KMS-11 (cell line): ENCODE measurements around the gene PPP1R14D.

Experiments used
- H2AFZ ChIP-seq: fragments of 200-600 bp; sonication (generic); 2 replicates; pipeline ENCODE4 v1.6.1; 2016; ENCODE audit warnings: antibody characterized with exemption, mixed run types, low read depth
- H3K27ac ChIP-seq: fragments of 200-600 bp; sonication (generic); 2 replicates; pipeline ENCODE4 v1.6.1; 2016; ENCODE audit warnings: mild to moderate bottlenecking, mixed run types
- H3K27me3 ChIP-seq: fragments of 200-600 bp; sonication (generic); 2 replicates; pipeline ENCODE4 v1.6.1; 2017; ENCODE audit warnings: mild to moderate bottlenecking, low read depth, mixed run types, moderate library complexity; ENCODE audit not compliant: insufficient read depth
- H3K36me3 ChIP-seq: fragments of 200-600 bp; sonication (generic); 2 replicates; pipeline ENCODE4 v1.6.1; 2017; ENCODE audit warnings: mild to moderate bottlenecking, mixed run types; ENCODE audit not compliant: insufficient read depth
- H3K4me1 ChIP-seq: fragments of 200-600 bp; sonication (generic); 2 replicates; pipeline ENCODE4 v1.6.1; 2016; ENCODE audit warnings: mild to moderate bottlenecking, low read depth, mixed run types; ENCODE audit not compliant: poor library complexity, severe bottlenecking
- H3K4me2 ChIP-seq: fragments of 200-600 bp; sonication (generic); 2 replicates; pipeline ENCODE4 v1.7.0; 2016; ENCODE audit warnings: mild to moderate bottlenecking, mixed run types
- H3K4me3 ChIP-seq: fragments of 200-600 bp; sonication (generic); IDR thresholded peaks from 2 replicates; pipeline ENCODE4 v1.6.1; 2017; ENCODE audit warnings: low read depth, low read length, mixed read lengths; ENCODE audit not compliant: insufficient read depth
- H3K79me2 ChIP-seq: fragments of 200-600 bp; sonication (generic); 2 replicates; pipeline ENCODE4 v1.6.1; 2016; ENCODE audit warnings: low read depth, mixed run types; ENCODE audit not compliant: insufficient read depth
- H3K9ac ChIP-seq: fragments of 200-600 bp; sonication (generic); 2 replicates; pipeline ENCODE4 v1.6.1; 2016; ENCODE audit warnings: mild to moderate bottlenecking, mixed run types
- H4K20me1 ChIP-seq: fragments of 200-600 bp; sonication (generic); 2 replicates; pipeline ENCODE4 v1.6.1; 2016; ENCODE audit warnings: mild to moderate bottlenecking, mixed run types; ENCODE audit not compliant: insufficient read depth
- TF ChIP-seq, protein P1 (sequence below): fragments of 200-600 bp; sonication (generic); conservative IDR thresholded peaks from 2 replicates; pipeline ENCODE4 v1.6.1; 2017; ENCODE audit warnings: low read depth, mild to moderate bottlenecking, antibody characterized with exemption, low read length, moderate library complexity, mixed read lengths

Gene PPP1R14D

DNA sequence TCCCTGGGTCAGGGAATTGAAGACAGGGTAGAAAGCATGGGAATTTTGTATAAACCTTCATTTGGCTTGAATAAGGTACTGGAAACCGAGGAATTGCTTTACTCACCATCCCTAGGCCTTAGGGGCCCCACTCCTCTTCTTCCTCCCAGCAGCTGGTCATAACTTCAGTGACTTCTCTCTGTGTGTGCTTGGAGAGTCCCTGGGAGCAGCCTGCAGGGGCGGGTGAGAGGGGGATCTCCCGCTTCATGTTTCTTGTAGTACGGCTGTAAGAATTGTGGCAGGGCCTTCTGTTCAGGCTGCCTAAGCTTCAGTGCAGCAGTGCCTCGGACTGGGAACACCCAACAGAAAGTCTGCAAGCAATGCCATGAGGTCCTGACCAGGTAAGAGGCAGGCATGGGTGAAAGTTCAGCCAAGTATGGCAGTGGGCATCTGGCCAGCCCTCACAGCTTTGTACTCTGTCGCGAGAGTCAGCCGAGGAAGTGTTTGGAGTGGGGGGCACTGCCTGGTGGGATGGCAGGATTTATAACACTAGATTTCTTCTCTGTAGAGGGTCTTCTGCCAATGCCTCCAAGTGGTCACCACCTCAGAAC, 19.6 kb downstream of the PPP1R14D start:
- TF ChIP-seq, protein P1, sequence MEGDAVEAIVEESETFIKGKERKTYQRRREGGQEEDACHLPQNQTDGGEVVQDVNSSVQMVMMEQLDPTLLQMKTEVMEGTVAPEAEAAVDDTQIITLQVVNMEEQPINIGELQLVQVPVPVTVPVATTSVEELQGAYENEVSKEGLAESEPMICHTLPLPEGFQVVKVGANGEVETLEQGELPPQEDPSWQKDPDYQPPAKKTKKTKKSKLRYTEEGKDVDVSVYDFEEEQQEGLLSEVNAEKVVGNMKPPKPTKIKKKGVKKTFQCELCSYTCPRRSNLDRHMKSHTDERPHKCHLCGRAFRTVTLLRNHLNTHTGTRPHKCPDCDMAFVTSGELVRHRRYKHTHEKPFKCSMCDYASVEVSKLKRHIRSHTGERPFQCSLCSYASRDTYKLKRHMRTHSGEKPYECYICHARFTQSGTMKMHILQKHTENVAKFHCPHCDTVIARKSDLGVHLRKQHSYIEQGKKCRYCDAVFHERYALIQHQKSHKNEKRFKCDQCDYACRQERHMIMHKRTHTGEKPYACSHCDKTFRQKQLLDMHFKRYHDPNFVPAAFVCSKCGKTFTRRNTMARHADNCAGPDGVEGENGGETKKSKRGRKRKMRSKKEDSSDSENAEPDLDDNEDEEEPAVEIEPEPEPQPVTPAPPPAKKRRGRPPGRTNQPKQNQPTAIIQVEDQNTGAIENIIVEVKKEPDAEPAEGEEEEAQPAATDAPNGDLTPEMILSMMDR, result no peak
- peak overlapping the region; percentile 10; the same call in 1 of the 2 replicates for H3K4me2 ChIP-seq
- no peaks in the 10 kb centered on the region for H3K36me3 ChIP-seq
- no peak overlapping the region for H2AFZ ChIP-seq
- peaks cover 11% of the 10 kb centered on the region for H3K4me1 ChIP-seq
- no peaks in the 10 kb centered on the region for H3K79me2 ChIP-seq
- no peak overlapping the region for H3K4me3 ChIP-seq
- H3K9ac ChIP-seq, result no peak overlapping the region
- no peaks in the 10 kb centered on the region for H3K27me3 ChIP-seq
- no peaks in the 10 kb centered on the region for H4K20me1 ChIP-seq
- H3K27ac ChIP-seq, result no peak overlapping the region

DNA sequence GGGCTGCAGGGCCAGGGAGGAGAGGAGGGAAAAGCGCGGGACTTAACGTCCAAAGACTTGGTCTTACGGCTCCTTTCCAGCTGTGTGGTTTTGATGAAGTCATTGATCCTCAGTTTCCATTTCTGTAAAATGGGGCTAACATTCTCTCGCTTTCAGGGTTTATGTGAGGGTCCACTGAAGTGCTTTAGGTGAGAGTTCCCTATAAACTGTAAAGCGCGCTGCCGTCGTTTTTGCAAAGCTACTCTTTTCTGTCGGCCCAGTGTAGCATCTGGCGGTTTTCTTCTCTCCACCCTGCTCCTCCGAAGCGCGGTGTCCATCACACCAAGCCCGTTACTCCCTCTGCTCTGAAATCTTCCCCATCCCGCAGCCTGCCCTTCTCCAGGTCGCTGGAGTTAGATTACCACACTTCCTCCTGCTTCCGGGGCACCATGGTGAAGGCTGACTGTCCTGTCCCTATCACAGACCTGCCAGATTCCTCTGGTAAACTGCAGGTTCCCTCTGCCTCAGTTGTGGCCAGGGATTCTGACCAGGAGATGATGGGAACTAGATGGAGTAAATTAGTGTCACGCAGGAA, 20.5 kb downstream of the PPP1R14D start:
- H3K4me3 ChIP-seq, result no peak overlapping the region
- H3K4me1 ChIP-seq, result peaks cover 11% of the 10 kb centered on the region
- peak overlapping the region; percentile 99; the same call in 1 of the 2 replicates for H2AFZ ChIP-seq
- no peaks in the 10 kb centered on the region for H3K79me2 ChIP-seq
- TF ChIP-seq, protein P1, result no peak
- no peaks in the 10 kb centered on the region for H3K27me3 ChIP-seq
- no peaks in the 10 kb centered on the region for H4K20me1 ChIP-seq
- H3K4me2 ChIP-seq, result peak overlapping the region; percentile 10
- peak overlapping the region; percentile 93; the same call in 1 of the 2 replicates for H3K9ac ChIP-seq
- H3K27ac ChIP-seq, result no peak overlapping the region
- no peaks in the 10 kb centered on the region for H3K36me3 ChIP-seq

DNA sequence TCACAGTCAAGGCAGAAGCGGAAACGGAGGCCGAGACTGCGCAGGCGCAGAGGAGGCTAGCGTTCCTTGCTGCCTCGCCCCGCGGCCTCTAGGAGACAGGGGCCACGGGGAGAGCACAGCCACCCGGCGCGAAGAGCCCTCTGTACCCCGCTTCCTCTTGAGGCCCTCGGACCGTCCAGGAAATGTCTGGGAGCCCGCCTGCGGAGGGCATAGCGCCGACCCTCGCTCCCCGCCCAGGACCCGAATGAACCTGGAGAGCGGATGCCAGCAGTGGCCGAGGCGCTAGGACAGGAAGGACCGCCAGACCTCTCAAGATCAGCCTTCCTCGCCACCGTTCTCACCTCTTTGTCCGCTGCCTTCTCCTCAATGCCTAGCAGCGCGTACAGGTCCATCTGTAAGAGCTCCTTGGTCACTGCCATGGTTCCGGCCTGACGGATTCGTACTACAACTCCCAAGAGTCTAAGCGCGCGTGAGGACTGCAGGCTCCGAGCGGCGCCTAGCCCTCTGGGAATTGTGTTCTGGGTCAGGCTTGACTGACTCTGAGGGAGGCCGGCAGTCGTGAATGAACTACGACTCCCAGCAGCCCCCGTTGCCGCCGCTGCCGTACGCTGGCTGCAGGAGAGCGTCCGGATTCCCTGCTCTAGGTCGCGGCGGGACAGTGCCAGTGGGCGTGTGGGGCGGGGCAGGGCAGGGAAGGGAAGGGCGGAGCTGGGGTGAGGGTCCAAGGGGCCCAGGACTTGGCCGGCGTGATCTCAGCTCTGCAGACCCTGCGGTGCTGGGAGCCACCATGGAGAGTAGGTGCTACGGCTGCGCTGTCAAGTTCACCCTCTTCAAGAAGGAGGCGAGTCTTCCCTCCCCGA, 21.2 kb downstream of the PPP1R14D start, which contains the start of the genes DNAJC17 and ZFYVE19:
Gene DNAJC17, minus strand, starts transcription at position 446 of the 860 bp plus-strand sequence. Its CDS starts 27 bp downstream, at position 419.
Gene ZFYVE19, plus strand, starts transcription at position 62 of the 860 bp plus-strand sequence. Its CDS starts 501 bp downstream, at position 563.
- H3K4me2 ChIP-seq, result peak within 1 kb of the TSS; percentile 69
- no peaks in the 10 kb centered on the region for H3K36me3 ChIP-seq
- H2AFZ ChIP-seq, result peak within 1 kb of the TSS; percentile 99
- no peaks in the 10 kb centered on the region for H3K79me2 ChIP-seq
- H3K9ac ChIP-seq, result peak within 1 kb of the TSS; percentile 93
- peak within 1 kb of the TSS; percentile 90 for H3K27ac ChIP-seq
- peak within 1 kb of the TSS; percentile 42 for H3K4me3 ChIP-seq
- no peaks in the 10 kb centered on the region for H3K27me3 ChIP-seq
- peaks cover 11% of the 10 kb centered on the region for H3K4me1 ChIP-seq
- TF ChIP-seq, protein P1, result no peak
- H4K20me1 ChIP-seq, result no peaks in the 10 kb centered on the region

DNA sequence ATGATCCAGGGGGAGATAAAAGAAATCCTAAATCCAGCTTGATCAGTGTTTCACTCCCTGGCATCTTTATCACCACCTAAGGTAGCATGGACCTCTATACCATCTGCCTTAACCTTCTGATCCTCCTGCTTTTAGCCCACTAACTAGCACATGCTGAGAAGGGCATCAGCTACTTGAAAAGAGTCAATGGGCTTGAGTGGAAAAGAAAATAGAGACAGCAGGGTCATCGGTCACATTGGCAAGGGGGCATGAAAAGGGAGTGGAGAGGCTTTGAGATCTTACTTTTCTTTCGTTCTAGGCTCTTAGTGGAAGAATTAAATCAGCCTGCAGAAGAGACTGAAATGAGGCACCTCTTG, 21.9 kb downstream of the PPP1R14D start:
- Histone ChIP-seq H3K9ac (peak overlapping the region; percentile 93), H3K4me2 (peak overlapping the region; percentile 69), H3K4me3 (peak overlapping the region; percentile 42), H3K27ac (peak overlapping the region; percentile 90), H3K79me2 (no peaks in the 10 kb centered on the region), H2AFZ (peak overlapping the region; percentile 99), H4K20me1 (no peaks in the 10 kb centered on the region), H3K36me3 (no peaks in the 10 kb centered on the region), H3K4me1 (peaks cover 11% of the 10 kb centered on the region), H3K27me3 (no peaks in the 10 kb centered on the region)
- TF ChIP-seq, protein P1, result no peak
